Kidney tubule cell (primary cell): ENCODE measurements around the gene TNIP1.

ENCODE experiments used
- DNase-seq: peaks from one replicate; pipeline ENCODE4 v3.0.0-alpha.2; 2018; ENCODE audit warnings: low spot score

Gene TNIP1, protein sequence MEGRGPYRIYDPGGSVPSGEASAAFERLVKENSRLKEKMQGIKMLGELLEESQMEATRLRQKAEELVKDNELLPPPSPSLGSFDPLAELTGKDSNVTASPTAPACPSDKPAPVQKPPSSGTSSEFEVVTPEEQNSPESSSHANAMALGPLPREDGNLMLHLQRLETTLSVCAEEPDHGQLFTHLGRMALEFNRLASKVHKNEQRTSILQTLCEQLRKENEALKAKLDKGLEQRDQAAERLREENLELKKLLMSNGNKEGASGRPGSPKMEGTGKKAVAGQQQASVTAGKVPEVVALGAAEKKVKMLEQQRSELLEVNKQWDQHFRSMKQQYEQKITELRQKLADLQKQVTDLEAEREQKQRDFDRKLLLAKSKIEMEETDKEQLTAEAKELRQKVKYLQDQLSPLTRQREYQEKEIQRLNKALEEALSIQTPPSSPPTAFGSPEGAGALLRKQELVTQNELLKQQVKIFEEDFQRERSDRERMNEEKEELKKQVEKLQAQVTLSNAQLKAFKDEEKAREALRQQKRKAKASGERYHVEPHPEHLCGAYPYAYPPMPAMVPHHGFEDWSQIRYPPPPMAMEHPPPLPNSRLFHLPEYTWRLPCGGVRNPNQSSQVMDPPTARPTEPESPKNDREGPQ

DNA sequence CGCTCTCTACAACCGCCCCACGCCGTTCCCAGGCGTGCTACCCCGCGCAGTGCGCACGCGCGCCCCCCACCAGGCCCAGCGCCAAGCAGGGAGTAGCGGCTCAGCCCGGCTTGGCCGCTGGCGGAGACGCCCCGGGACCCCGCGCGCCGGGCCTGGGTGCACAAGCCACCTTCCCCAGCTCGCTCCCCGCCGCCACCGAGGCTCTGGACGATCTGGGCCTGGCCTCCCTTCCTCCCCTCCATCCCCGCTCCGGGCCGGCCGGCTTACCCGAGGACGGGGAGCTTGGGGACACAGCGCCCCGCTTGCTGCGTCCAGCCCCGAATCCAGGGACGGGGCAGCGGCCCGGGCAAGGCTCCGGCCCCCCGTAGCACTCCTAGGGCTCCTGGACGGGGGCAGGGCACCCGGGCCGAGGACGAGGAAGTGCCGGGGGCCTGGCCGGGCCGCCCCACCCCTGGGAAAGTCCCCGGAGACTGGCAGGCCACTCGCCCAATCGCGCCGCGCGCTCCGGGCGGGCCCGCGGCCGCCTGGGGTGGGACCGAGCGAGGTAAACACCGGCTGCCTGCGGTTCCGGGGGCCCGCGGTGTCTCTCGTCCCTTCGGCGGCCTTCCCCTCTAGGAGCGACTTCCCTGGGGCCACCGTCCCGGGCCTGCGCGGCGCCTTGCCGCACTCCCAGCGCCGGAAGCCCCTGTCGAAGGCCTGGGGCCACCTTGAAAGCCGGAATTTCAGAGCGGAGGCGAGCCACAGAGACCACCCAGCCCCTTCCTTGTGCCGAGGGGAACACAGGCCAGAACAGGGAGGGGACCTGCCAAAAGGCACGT, at the start of gene TNIP1:
TNIP1 (minus strand) TSS at position 422 of the 818 bp plus-strand sequence. CDS start 15,939 bp downstream, outside the sequence.
- DNase-seq = peak; percentile 94

DNA sequence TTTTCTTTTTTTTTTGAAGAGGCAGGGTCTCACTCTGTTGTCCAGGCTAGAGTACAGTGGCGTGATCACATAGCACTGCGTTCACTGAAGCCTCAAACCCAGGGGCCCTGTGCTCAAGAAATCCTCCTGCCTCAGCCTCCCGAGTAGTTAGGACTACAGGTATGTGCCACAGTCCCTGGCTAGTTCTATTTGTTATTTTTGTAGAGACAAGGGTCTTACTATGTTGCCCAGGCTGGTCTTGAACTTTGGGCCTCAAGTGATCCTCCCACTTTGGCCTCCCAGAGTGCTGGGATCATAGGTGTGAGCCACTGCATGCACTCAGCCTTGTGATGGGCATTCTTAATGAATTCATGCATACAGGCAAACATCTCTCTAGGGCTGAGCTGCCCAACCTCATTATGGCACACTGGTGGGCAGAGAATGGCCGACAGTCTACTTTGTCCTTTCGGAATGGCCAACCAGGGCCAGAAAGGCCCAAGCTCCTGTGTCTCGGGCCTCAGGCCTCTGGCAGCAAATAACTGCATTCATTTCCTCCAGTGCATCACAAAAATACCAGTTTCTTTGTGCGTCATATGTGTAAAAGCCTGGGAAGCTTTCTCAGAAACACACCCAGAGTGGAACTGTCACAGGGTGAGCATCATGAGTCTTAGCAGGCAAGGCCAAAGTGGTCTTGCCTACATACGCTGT, 49.5 kb upstream of the TNIP1 start:
- no peak for DNase-seq

DNA sequence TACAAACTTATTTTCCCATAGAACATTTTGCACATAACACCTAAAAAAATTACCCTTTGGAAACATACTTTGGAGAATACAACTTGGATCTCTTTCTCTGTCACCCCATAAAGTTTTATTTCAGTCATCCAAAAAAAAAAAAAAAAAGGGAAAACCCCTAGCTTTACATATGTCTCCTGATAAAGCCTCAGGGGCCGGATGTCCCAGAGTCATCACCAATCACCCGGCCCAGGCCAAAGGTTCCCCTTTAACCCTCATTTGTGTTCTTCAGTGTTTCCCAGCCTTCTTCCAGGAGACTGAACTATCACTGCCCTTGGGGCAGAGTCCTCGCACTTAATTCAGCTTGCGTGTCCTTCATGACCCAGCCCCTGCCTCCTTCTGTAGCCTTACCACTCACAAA, 48.0 kb upstream of the TNIP1 start:
- DNase-seq = no peak

DNA sequence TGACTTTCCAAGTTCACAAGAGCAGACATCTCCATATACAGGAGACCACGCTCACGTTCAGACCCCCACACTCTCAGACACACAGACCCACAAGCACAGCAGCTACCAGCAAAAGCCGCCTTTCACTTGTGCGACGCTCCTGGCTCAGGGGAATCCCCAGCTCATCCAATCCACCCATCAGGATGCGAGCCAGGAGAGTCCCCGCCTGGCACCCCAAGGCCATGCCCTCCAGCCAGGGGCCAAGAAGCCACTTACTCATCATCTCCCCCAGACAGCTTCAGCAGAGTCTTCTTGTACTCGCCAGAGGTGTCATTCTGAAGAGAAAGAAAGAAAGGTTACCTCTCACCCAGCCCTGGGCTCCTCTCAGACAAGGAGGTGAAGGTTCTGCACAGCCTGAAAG, 47.1 kb upstream of the TNIP1 start:
- DNase-seq = no peak

DNA sequence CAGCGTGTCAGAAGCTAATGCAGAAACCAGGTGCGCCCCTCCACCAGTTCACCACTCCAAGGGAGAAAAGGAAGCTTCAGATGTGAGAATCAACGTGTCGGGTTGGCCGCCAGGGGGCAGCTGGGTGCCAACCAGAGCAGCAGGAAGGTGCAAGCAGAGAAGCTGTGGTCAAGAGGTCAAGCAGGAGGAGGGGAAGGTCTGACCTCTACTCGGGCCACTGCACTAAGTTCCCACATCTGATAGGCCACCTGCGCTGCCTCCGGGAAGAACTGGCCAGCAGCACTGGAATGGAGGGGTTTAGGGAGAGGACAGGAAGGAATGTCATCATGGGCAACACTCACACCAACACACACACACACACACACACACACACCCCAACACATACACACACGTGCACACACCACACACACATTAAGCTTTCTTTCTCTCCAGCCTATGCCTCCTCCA, 45.4 kb upstream of the TNIP1 start:
- peak; percentile 83 for DNase-seq

DNA sequence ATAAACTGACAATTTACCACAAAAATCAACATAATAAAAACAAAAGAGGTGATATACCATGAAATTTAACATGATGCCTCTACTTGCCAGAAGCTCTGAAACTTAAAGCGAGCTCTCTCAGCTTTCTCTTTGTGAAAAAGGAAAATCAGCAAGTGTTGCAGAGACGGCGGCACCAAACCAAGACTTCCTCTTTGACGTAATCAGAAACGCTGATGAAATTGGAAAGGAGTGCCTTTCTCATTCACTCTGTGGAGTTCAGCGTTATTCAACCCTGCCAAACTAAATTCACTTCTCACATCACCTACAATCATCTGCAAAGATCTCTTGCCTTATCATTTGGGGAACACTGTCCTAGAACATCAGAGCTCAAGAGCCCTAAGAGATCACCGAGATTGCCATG, 44.6 kb upstream of the TNIP1 start:
- no peak for DNase-seq

DNA sequence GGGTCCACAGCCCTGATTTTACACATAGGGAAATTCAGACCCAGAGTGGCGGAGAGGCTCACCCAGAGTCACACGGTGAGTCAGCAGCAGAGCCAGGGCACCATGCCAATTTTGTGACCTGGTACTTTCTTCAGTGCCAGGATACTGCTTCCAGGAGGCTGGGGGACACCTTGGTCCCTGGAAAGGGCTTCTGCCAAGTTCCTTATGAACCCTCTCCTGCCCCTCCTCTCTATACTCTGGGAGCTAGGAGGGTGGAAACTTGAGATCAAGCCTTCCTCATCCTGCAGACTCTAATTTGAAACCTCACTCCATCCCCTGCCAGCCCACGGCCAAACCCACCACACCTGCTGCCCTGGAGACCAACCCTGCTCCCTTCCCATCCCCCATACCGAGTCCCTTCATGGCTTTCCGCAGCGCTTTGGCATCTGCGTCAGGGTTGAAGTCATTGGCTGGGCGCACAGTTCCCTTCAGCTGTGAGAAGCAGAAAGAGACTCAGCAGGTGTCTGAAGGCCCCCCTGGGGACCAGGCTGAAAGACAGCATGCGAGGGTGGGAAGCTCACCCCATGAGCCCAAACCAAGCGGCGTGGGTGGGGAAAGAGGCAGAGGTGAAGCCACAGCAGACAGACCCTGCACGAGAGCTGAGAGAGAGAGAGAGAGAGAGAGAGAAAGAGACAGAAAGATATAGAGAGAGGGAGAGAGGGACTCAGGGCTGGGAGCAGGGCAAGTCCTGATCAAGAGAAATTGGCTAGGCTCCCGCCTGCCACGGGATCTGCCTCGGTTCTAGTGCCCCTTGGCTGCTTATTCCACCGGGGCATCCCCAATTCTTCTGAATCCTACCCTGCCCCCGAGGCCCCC, 43.3 kb upstream of the TNIP1 start:
- DNase-seq = peak; percentile 73

DNA sequence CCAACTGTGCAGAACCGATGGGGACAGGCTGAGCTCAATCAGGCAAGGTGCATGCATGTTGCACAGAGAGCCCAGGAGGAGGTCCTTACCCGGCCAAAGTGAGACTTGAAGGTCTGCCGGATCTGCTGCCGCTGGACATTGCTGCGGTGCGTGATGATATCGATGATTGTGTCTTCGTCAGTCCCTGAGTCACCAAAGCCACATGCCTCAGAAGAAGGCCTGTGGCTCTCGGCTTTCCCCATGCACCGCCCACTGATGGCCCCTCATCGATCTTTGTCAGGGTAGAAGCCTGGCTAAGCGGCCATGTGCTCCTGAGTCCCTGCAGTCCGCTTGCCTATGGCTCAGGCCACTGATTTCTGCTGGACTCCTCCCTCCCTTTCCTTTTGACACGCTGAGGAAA, 42.0 kb upstream of the TNIP1 start:
- no peak for DNase-seq

DNA sequence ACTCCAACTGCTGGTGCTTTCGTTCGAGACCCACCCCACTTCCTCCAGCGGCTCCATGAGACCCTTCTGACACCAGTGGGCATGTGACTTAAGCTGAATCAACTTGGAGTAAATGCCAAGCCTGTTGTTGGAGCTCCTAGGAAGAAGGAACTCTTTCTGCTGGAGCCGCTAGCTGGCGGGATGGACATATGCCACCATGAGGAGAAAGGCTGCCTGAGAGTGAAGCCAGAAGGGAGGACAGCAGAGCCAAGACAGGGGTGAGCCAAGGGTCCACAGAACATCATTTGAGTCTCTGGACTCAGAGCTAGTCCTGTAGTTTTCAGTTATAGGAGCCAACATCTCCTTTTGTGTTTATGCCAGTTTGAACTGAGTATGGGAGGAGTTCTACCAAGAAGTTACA, 40.8 kb upstream of the TNIP1 start:
- no peak for DNase-seq

DNA sequence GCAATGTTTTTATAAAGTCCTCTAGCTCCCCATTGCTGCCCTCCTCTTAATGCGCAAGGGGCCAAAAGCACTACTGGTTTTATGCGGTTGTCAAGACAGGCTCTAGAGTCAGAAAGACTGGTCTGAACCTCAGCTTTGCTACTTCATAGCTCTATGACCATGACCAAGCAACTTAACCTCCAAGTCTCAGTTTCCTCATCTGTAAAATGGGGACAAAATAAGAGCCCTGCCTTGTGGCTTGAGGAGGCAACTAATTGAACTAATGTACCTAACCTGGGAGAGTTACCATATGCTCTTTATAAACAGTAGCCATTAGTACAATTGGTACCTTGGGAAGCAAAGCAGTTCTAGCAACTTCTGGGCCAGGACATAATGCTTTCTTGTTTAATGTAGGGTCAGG, 40.3 kb upstream of the TNIP1 start:
- no peak for DNase-seq

DNA sequence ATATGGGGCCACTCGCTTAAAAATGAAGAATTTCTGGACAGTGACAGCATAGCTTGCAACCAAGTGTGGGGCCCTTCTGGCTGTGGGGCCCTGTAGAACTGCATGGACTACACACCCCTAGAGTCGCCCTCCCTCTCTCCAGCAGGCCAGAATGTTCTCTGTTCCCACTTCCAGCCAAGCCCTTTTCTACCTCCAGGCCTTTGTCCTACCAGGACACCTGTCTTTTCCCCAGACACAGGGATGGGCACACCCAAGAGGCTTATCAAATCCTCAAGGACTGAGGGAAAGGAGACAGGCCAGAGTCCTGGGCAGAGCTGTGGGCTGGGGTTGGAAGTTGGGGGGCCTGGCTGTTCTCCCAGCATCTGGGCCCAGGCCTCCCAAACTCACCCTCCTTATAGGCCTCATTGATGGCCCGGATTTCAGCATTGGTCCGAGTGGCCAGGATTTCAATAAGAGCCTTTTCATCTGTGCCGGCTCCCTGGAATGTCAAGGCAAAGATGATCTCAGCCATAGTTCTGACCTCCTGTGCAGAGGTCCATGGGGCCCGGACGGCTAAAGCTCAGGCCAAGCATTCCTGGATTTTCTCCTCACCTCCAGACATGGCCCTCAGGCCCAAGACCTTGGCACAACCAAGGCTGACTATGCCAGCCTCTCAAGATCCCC, 38.2 kb upstream of the TNIP1 start:
- no peak for DNase-seq

DNA sequence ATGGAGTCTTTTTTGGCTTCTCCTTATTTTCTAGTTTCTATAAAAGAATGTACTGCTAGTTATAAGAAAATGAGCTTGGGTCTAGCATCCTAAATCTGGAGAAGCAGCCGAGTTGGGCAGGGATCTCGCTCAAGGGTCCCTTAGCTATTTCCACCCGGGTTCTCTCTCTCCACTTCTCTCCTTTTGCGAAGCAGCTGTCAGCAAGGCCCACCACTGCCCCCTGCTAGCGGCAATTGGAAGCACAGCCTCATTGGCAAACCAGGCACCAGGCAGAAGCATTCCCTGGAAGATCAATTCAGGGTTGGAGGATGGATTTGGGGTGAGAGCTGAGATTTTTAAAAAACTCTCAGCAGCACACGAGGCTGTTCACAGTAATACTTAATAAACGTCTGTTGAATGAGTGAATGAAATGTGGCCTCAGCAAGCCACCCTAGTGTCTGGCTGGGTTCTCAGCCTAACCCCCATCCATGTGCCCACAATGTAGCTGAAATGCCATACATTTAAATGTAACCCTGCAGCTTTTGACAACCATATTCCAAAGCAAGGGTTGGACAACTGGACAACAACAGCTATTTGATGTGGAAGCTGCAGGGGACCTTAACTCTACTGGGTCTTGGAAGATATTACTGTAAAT, 34.6 kb upstream of the TNIP1 start:
- DNase-seq = peak; percentile 76

DNA sequence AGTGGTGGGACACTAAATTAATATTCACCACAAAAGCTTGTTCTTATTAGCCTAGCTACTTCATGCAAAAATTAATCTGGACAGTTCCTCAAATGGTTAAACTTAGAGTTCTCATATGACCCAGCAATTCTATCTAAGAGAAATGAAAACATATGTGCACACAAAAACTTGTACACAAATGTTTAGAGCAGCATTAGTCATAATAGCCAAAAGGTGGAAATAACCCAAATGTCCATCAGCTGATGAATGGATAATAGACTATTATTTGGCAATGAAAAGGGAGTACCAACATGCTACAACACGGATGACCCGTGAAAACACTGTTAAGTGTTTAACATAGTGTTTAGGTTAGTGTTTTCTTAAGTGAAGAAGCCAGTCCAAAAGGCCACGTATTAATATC, 32.8 kb upstream of the TNIP1 start:
- DNase-seq = no peak

DNA sequence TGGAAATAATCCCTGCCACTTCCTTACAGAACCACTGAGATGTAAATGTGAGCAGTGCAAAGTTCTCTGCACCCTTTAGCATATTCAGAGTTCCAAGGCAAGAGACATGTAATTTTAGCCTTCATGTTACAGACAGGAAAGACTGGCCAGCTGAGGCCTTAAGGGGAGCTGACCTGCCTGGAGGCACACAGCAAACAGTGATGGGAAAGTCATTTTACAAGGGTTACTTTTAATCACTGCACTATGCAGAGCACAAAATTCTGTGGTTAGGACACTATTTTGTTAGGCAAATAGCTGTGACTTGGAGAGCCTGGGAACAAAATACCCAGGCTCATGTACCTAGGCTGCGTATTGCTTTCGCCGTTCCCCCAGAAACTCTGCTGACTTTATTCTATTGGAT, 30.2 kb upstream of the TNIP1 start:
- DNase-seq = no peak

DNA sequence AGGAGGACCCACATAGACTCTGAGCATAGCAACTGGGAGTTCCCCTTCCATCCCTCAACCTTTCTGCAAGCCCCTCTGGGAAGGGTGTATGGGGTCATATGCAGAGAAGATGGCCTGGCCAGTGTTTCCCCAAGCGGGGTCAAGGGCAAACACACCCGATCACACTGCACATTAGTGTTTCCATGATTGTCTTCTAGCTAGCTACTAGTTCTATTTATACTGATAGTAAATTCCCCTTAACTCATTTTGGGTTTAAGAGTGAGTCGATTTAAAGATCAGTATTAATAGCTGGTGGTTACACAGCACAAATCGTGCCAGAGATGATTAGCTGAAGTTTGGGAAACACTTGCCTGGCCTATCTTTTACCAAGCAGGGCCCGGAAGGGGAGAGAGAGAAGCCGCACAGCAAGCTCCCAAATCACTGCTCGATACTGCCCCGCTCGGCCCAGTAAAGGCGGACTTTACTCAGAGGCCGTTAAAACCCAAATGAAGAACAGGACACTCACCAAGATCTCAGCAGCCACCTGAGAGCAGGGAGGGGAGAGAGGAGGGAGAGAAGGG, 29.4 kb upstream of the TNIP1 start:
- DNase-seq = no peak

DNA sequence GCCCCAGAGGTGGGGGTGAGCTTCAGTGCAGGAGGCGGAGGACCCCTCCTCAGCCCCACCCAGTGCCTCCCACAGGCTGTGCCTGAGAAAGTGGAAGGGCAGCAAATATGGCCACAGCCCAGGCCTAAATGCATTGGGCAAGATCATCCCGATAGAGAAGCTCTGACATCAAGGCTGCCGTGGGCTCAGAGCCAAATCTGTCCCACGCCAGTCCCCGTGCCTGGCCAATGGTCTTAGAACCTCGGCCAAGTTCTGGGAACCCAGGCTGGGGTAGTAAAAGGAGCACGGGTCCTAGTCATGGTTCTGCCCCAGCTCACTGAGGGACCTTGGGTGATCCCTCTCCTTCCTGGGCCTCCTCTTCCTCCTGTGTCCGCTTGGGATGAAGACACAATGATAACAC, 27.7 kb upstream of the TNIP1 start:
- DNase-seq = no peak

DNA sequence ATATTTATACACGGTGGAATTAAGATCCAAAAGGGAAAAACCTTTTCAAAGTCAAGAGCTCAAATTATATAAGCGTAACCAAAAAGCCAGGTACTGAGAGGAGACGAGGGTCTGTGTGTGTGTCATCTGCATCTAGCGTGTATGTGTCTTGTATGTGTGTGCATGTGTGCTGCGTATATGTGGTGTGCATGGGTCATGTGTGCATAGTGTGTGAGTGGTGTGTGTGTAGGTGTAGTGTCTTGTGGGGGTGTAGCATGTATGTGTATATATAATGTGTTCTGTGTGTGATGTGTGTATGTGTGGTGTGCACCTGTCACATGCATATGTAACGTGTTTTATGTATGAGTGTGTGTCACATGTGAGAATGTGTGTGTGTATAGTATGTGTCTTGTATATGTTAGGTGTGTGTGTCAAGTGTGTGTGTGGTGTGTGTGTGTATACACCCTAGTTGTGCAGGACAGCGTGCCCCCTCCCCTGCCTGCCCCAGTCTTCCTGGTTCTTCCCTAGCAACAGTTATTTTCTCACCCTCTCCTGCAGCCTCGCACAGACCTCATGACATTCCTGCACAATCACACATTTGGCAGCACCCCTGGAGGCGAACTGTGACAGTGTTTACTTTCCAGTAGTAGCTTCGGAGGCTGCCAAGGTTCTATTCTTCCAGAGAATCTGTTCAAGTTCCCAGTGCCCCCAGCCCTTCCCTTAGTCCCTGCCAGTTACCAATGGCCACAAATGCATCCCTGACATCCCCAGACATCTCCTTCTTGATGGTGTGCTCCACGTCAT, 27.1 kb upstream of the TNIP1 start:
- peak; percentile 45 for DNase-seq

DNA sequence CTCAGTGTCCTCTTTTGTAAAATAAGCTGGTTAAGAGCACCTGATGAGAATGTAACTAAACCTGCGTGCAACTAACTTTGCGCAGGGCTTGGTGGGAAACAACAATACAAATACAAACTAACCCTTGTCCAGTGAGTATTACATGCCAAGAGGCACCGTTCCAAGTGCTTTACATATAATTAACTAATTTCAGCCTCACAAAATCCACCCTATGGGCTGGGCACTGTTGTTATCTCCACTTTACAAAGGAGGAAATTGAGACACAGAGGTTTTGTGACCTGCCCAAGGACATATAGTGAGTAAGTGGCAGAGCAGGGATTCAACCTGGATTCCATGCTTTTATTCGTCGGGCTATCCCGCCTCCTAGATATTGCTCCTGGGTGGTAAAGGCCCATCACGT, 26.2 kb upstream of the TNIP1 start:
- DNase-seq = no peak

DNA sequence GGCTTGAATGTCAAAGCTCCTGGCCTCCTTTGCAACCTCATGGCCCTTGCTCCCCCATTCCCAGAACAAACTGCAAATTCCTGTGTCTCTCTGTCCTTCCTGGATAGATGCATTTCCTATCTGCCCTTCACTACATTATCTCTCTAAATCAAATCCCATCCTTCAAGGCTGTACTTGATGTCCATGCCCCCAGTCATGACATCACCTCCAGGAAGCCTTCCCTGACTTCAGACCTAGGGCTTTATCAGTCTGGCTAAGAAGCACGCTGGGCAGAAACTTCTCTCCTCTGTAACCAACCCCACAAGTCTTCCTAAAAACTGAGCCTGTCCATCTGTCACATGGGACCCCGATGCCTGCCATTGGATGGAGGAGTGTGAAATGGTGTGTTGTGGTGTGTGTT, 25.7 kb upstream of the TNIP1 start:
- DNase-seq = no peak
